Erythroblast (primary cell): Measurements from ENCODE around the gene VAV2.

Source experiments
- DNase-seq, 2 experiments: peaks; one replicate each; lab custom pipeline; 2025; lab: John Stamatoyannopoulos, UW
- GATA1 ChIP-seq: IDR thresholded peaks from 2 replicates; pipeline ENCODE4 v1.6.1; 2011; ENCODE audit warnings: low read depth, mild to moderate bottlenecking, control low read depth, low read length, moderate library complexity
- POLR2A ChIP-seq: IDR thresholded peaks from 2 replicates; pipeline ENCODE4 v1.6.1; 2011; ENCODE audit warnings: mild to moderate bottlenecking, low read length

VAV2 gene

DNA sequence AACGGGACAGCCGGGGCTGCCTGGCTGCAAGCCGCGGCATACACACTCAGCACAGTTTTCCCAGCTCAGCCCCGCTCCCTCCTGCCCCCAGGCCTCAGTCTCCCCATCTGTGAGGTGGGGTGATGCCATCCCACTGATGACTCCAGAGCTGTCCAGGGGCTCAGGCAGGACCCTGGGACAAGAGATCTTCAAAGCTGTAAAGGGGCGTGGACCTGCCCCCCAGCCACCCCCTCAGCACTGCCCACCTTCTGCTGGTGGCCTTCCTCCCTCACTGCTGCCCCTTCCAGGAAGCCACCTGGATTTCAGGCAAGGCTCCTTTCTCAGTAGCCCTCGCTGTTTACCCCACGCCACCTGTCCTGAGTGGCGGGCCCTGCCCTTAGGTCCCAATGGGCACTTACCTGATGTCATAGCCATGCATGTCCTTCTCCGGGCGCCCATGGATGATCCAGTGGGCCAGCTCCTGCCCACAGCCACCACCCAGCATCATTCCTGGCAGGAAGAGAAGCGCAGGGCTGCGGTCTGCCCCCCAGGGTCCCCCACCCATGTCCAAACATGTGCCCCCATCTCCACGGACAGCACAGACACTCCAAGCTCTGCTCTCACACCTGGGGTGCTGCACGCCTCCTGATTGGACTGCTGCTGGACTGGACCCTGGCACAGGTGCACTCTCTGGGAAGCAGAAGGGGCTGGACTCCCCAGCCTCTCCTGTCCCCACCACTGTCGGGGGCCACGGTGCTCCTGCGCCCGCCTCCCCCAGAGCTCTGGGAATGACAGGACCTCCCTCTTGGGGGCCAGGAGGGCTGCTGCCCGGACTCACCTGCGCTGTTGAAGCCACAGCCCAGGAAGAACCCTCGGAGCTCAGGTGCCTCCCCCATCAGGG, 279.7 kb downstream of the VAV2 start:
- TF ChIP-seq POLR2A (no peak), GATA1 (no peak)
- no peak for DNase-seq
